Prostate gland (tissue), 2 donors: ENCODE measurements around the gene MAML3. TPM values are rescaled to one million over a fixed set of nuclear protein-coding genes. Genes with fewer than 3 reads are reported as not detected.

ENCODE experiments used
- DNase-seq: peaks from one replicate; pipeline ENCODE4 v3.0.0-alpha.2; 2019; ENCODE audit warnings: low spot score
- H3K27ac ChIP-seq, 2 donors: fragments of 200-600 bp; sonication (generic); 2 replicates each; pipeline ENCODE4 v1.5.1; 2017 to 2019
- H3K27me3 ChIP-seq: fragments of 200-600 bp; sonication (generic); replicated peaks from 2 replicates; pipeline ENCODE4 v1.5.1; 2019; ENCODE audit not compliant: insufficient read depth
- H3K36me3 ChIP-seq, 2 donors: fragments of 200-600 bp; sonication (generic); 1 replicate in 1 of 2; 2 replicates in 1 of 2; pipeline versions ENCODE4 v1.5.1 to v1.8.1; 2017 to 2019
- H3K4me1 ChIP-seq: fragments of 200-600 bp; sonication (generic); replicated peaks from 2 replicates; pipeline ENCODE4 v1.5.1; 2019
- H3K4me3 ChIP-seq, 2 donors: fragments of 200-600 bp; sonication (generic); 2 replicates each; pipeline ENCODE4 v1.5.1; 2017 to 2019
- H3K9me3 ChIP-seq: fragments of 200-600 bp; sonication (generic); 2 replicates; pipeline ENCODE4 v1.5.1; 2017
- POLR2A ChIP-seq: fragments of 450-650 bp; IDR thresholded peaks from one replicate; pipeline ENCODE4 v1.6.1; 2016; ENCODE audit warnings: antibody characterized with exemption, mild to moderate bottlenecking
- POLR2AphosphoS5 ChIP-seq: sonication (generic); formaldehyde crosslinking; IDR thresholded peaks from one replicate; pipeline ENCODE4 v1.6.1; 2017; ENCODE audit warnings: antibody characterized with exemption
- WGBS: methylation state at CpG from one replicate; pipeline ENCODE4 v1.1.5; 2018; 5-methylcytosine and 5-hydroxymethylcytosine counted together
- intact Hi-C: fragments of 100-400 bp; cut with DNase I; formaldehyde crosslinking; loops from one replicate; pipeline ENCODE4 v1.14.2; 2022
- total RNA-seq, 2 donors: library from RNA; depleted of rRNA; stranded (reverse); fragments of >200 nt; gene quantifications; one replicate each; pipeline ENCODE4 v1.1.0, GENCODE V29; 2016
- TF ChIP-seq, protein P1 (sequence below), 4 experiments: fragments of 200-600 bp in 2 of 4; fragments of 450-650 bp in 2 of 4; sonication (generic) in 2 of 4; IDR thresholded peaks; 1 replicate in 3 of 4; 2 replicates in 1 of 4; pipeline ENCODE4 v1.5.1; 2016 to 2019; ENCODE audit warnings: antibody characterized with exemption in 4 of 4, mild to moderate bottlenecking in 2 of 4, moderate library complexity in 2 of 4

Gene MAML3
- total RNA-seq, result 10 to 100 TPM; 15.0 to 30.6 TPM

DNA sequence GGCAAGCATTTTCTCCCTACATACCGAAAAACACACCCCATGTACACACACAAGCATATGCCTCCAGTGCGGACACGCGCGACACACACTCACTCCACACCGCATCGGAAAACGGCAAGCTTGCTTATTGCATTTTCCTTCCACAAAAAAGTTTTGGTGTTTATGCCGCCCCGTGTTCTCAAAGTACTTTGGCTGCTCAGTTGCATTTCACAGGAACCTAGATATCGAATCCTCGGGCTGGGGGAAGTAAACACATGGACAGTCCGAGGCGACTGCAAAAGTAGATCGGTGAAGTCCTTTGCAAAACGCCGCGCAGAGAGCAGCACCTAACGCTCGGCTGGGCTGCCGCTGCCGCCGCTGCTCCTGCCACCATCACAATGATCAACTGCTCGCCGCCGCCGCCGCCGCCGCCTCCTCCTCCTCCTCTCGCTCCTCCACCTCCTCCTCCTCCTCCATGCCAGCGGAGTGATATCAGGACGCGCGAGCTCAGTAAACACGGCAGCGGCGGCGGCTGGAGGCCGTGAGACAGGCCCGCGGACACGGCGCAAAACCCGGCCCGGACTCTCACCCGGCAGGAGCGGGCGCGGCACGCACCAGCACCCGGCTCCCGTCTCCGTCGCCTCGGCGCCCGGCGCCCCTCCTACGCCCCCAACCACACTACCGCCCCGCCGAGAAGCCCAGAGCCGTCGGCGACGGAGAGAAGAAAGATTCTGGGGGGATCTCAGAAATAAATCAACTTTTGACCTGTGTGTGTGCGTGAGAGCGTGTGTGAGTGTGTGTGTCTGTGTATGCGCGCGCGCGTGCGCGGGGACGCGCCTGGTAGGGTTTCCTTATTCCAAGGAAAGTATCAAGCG, at the start of gene MAML3:
MAML3 (minus strand) TSS at position 467 of the 854 bp plus-strand sequence. CDS start 857 bp downstream, outside the sequence.
- WGBS, result under 1% methylated on average over 78 of the region's 79 CpGs
- Histone ChIP-seq H3K4me1 (peaks cover 6% of the 10 kb centered on the region), H3K9me3 (no peaks in the 10 kb centered on the region), H3K4me3 (peak within 1 kb of the TSS; percentile 79 to 80), H3K27ac (peak within 1 kb of the TSS; percentile 97 to 99), H3K27me3 (no peaks in the 10 kb centered on the region), H3K36me3 (no peaks in the 10 kb centered on the region)
- intact Hi-C loops, result loop anchor here (1.0 to 10.0 kb wide), 8 partner anchors 57 to 487 kb away; partner anchors contain the start of gene MGST2
- DNase-seq, result peak; percentile 95
- TF ChIP-seq POLR2AphosphoS5 (peak; percentile 90), POLR2A (peak; percentile 80)
- TF ChIP-seq, protein P1, sequence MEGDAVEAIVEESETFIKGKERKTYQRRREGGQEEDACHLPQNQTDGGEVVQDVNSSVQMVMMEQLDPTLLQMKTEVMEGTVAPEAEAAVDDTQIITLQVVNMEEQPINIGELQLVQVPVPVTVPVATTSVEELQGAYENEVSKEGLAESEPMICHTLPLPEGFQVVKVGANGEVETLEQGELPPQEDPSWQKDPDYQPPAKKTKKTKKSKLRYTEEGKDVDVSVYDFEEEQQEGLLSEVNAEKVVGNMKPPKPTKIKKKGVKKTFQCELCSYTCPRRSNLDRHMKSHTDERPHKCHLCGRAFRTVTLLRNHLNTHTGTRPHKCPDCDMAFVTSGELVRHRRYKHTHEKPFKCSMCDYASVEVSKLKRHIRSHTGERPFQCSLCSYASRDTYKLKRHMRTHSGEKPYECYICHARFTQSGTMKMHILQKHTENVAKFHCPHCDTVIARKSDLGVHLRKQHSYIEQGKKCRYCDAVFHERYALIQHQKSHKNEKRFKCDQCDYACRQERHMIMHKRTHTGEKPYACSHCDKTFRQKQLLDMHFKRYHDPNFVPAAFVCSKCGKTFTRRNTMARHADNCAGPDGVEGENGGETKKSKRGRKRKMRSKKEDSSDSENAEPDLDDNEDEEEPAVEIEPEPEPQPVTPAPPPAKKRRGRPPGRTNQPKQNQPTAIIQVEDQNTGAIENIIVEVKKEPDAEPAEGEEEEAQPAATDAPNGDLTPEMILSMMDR (IDR thresholded peaks at IDR 0.05), result peak in 1 of 4 experiments; percentile 27

- Histone ChIP-seq H3K27ac (no peak overlapping the region), H3K27me3 (no peaks in the 10 kb centered on the region), H3K36me3 (no peaks in the 10 kb centered on the region), H3K4me1 (no peaks in the 10 kb centered on the region), H3K9me3 (no peaks in the 10 kb centered on the region), H3K4me3 (no peak overlapping the region)
- DNase-seq, result no peak
- TF ChIP-seq, protein P1 (IDR thresholded peaks at IDR 0.05), result no peak
- TF ChIP-seq POLR2AphosphoS5, result no peak
- no peak for TF ChIP-seq POLR2A
- intact Hi-C loops, result no loop called here
- 91% methylated on average over 1 of the region's 1 CpG for WGBS
Measured at GRCh38 chr4:140198942-140199341, 45.0 kb upstream of the MAML3 start.

DNA sequence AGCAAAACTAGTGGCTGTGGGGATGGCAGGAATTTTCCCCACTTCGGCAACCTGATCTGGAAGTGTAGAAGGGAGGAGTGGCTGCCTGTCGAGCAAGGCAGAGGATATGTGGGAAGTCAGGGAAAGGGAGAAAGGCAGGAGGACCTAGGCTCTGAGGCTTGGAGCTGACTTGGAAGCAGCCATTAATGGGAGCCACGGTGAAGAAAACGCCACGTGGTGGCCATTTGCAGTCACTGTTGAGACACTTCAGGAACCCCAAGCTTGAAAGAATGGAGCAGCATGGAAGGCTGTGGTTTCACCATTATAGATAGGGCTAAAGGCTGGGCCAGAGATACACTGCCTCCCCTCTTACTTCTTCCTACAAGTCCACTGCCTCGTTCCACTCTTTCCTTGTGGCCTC, 41.8 kb upstream of the MAML3 start:
- Histone ChIP-seq H3K36me3 (no peaks in the 10 kb centered on the region), H3K9me3 (no peaks in the 10 kb centered on the region), H3K4me3 (no peak overlapping the region), H3K27me3 (no peaks in the 10 kb centered on the region), H3K27ac (no peak overlapping the region), H3K4me1 (no peaks in the 10 kb centered on the region)
- intact Hi-C loops, result no loop called here
- TF ChIP-seq POLR2A, result no peak
- TF ChIP-seq, protein P1 (IDR thresholded peaks at IDR 0.05), result no peak
- no peak for TF ChIP-seq POLR2AphosphoS5
- 83% methylated on average over 6 of the region's 6 CpGs for WGBS
- DNase-seq, result no peak

DNA sequence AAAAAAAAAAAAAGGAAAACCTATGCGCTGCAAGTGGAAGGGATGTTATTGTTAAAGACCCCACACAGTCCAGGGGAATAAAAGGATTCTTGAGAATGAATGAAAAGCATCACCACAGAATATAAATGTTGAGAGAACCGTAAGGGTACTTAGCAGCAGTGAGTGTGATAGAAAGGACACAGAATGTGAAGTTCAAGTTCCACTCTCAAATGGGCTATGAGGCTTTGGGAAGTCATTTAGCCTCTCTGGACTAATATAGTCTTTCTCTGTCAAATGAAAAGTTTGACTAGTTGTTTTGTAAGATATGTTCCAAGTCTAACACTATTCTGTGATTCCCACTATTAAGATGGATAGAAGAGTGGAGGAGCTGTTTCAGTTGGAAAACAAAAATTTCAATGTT, 35.8 kb upstream of the MAML3 start:
- intact Hi-C loops, result no loop called here
- Histone ChIP-seq H3K27ac (no peak overlapping the region), H3K4me3 (no peak overlapping the region), H3K9me3 (no peaks in the 10 kb centered on the region), H3K4me1 (no peaks in the 10 kb centered on the region), H3K36me3 (no peaks in the 10 kb centered on the region), H3K27me3 (no peaks in the 10 kb centered on the region)
- WGBS, result 85% methylated on average over 2 of the region's 2 CpGs
- TF ChIP-seq, protein P1 (IDR thresholded peaks at IDR 0.05), result no peak
- TF ChIP-seq POLR2A, result no peak
- no peak for TF ChIP-seq POLR2AphosphoS5
- no peak for DNase-seq

DNA sequence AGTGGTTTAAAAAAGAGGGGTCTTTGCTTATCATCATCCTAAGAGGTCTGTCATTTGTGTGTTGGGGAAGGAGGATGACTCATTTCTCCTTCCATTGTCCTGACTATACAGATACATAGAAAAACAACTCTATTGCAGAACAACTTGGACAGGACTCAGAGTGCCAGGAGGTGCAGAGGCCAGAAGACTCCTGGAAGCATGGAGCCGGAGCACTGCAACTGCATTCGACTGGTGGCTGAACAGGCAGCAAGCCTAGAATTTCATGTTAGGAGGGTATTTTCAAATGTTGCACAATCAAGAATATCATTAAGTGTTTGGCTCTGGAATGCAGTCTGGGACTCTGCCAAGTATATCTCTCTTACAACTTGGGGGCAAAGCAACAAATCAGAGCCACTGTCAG, 35.0 kb upstream of the MAML3 start:
- no peaks in the 10 kb centered on the region for H3K27me3 ChIP-seq
- H3K36me3 ChIP-seq, result no peaks in the 10 kb centered on the region
- peak; percentile 33 for TF ChIP-seq POLR2AphosphoS5
- no peak for TF ChIP-seq POLR2A
- 21% methylated on average over 2 of the region's 2 CpGs for WGBS
- intact Hi-C loops, result no loop called here
- H3K9me3 ChIP-seq, result no peaks in the 10 kb centered on the region
- no peak overlapping the region for H3K4me3 ChIP-seq
- DNase-seq, result peak; percentile 37
- H3K27ac ChIP-seq, result no peak overlapping the region
- no peaks in the 10 kb centered on the region for H3K4me1 ChIP-seq
